Sigmoid colon (tissue), 7 donors: ENCODE results near the gene VPS35L. TPM values are rescaled to one million over a fixed set of nuclear protein-coding genes. Genes with fewer than 3 reads are reported as not detected.
"Not testable (repeated sequence)": the region's sequence is repeated elsewhere in the genome, so short reads cannot be mapped to it uniquely, and the experiment has no call there.

Source experiments
- DNase-seq: peaks from one replicate; pipeline ENCODE4 v3.0.0-alpha.2; 2019
- H3K27ac ChIP-seq, 4 donors: fragments of 200-600 bp; sonication (generic); one replicate each; pipeline ENCODE4 v1.5.1; 2016 to 2019; ENCODE audit warnings: mild to moderate bottlenecking in 1 of 4
- H3K27me3 ChIP-seq, 3 donors: fragments of 200-600 bp; sonication (generic); one replicate each; pipeline ENCODE4 v1.5.1; 2019; ENCODE audit warnings: mild to moderate bottlenecking in 1 of 3
- H3K36me3 ChIP-seq, 4 donors: fragments of 200-600 bp; sonication (generic); one replicate each; pipeline ENCODE4 v1.5.1; 2016 to 2019
- H3K4me1 ChIP-seq, 4 donors: fragments of 200-600 bp; sonication (generic); one replicate each; pipeline ENCODE4 v1.5.1; 2017 to 2019
- H3K4me3 ChIP-seq, 4 donors: fragments of 200-600 bp; sonication (generic); one replicate each; pipeline ENCODE4 v1.5.1; 2017 to 2019; ENCODE audit warnings: mild to moderate bottlenecking in 2 of 4, moderate library complexity in 1 of 4
- H3K9me3 ChIP-seq, 4 donors: fragments of 200-600 bp in 3 of 4; sonication (generic) in 3 of 4; one replicate each; pipeline versions ENCODE4 v1.5.1 to v1.6.1; 2013 to 2019
- EP300 ChIP-seq, 4 donors: sonication (generic); formaldehyde crosslinking; IDR thresholded peaks; one replicate each; pipeline ENCODE4 v1.6.1; 2017; ENCODE audit warnings: antibody characterized with exemption in 4 of 4
- POLR2A ChIP-seq, 2 donors: fragments of 450-650 bp; IDR thresholded peaks; one replicate each; pipeline ENCODE4 v1.6.1; 2016; ENCODE audit warnings: antibody characterized with exemption in 2 of 2, mild to moderate bottlenecking in 2 of 2, moderate library complexity in 2 of 2
- POLR2AphosphoS5 ChIP-seq, 4 donors: sonication (generic); formaldehyde crosslinking; IDR thresholded peaks; one replicate each; pipeline ENCODE4 v1.6.1; 2017; ENCODE audit warnings: antibody characterized with exemption in 4 of 4
- WGBS, 2 donors: extraction: QIAGEN DNeasy Blood & Tissue Kit; methylation state at CpG; one replicate each; pipeline ENCODE4 v1.1.7; 2013; 5-methylcytosine and 5-hydroxymethylcytosine counted together
- intact Hi-C: fragments of 100-400 bp; cut with DNase I; formaldehyde crosslinking; loops from one replicate; pipeline ENCODE4 v1.15.1; 2023
- polyA plus RNA-seq, 3 donors: library from polyadenylated mRNA; stranded (reverse); fragments of 200-250 nt; gene quantifications; one replicate each; pipeline ENCODE4 v1.2.3, GENCODE V29; 2013
- total RNA-seq, 4 donors: library from RNA; depleted of rRNA; stranded (reverse); fragments of >200 nt; gene quantifications; one replicate each; pipeline ENCODE4 v1.1.0, GENCODE V29; 2016
- TF ChIP-seq, protein P1 (sequence below), 4 experiments: fragments of 450-650 bp in 3 of 4; fragments of 200-600 bp in 1 of 4; IDR thresholded peaks; one replicate each; pipeline ENCODE4 v1.5.1; 2016 to 2019; ENCODE audit warnings: antibody characterized with exemption in 4 of 4, mild to moderate bottlenecking in 3 of 4, moderate library complexity in 2 of 4
- donor health status: healthy with polysubstance abuse.
- donor health status: Bipolar disorder and iron deficiency.
- donor health status: healthy.

The VPS35L gene
- total and polyA plus RNA-seq, 7 donors, result 21.6 to 53.7 (median 41.8) TPM

GRCh38 chr16:19542138-19542821, 13.2 kb upstream of the VPS35L start:
- H3K27ac ChIP-seq, result no peak overlapping the region
- no peaks in the 10 kb centered on the region for H3K27me3 ChIP-seq
- intact Hi-C loops, result no loop called here
- no peaks in the 10 kb centered on the region for H3K4me1 ChIP-seq
- H3K4me3 ChIP-seq, result no peak overlapping the region
- TF ChIP-seq POLR2AphosphoS5 (IDR thresholded peaks at IDR 0.05) (no peak), POLR2A (IDR thresholded peaks at IDR 0.05) (no peak), EP300 (IDR thresholded peaks at IDR 0.05) (no peak)
- TF ChIP-seq, protein P1, sequence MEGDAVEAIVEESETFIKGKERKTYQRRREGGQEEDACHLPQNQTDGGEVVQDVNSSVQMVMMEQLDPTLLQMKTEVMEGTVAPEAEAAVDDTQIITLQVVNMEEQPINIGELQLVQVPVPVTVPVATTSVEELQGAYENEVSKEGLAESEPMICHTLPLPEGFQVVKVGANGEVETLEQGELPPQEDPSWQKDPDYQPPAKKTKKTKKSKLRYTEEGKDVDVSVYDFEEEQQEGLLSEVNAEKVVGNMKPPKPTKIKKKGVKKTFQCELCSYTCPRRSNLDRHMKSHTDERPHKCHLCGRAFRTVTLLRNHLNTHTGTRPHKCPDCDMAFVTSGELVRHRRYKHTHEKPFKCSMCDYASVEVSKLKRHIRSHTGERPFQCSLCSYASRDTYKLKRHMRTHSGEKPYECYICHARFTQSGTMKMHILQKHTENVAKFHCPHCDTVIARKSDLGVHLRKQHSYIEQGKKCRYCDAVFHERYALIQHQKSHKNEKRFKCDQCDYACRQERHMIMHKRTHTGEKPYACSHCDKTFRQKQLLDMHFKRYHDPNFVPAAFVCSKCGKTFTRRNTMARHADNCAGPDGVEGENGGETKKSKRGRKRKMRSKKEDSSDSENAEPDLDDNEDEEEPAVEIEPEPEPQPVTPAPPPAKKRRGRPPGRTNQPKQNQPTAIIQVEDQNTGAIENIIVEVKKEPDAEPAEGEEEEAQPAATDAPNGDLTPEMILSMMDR (IDR thresholded peaks at IDR 0.05), result no peak
- 18 to 70% methylated on average over 3 of the region's 3 CpGs for WGBS, 2 donors
- peaks cover 0 to 78% (median 10%) of the 10 kb centered on the region in 4 donors for H3K36me3 ChIP-seq
- H3K9me3 ChIP-seq, result no peaks in the 10 kb centered on the region
- DNase-seq, result no peak

- 83 to 84% methylated on average over 10 of the region's 10 CpGs for WGBS, 2 donors
- intact Hi-C loops, H3K4me1 ChIP-seq, H3K27ac ChIP-seq, DNase-seq, H3K9me3 ChIP-seq, H3K27me3 ChIP-seq, H3K4me3 ChIP-seq: not testable (repeated sequence)
- H3K36me3 ChIP-seq, result peaks cover 0 to 84% (median 10%) of the 10 kb centered on the region in 4 donors
These were observed 12.1 kb upstream of the VPS35L start for GRCh38 chr16:19543278-19543996.

GRCh38 chr16:19548144-19548543, 7.4 kb upstream of the VPS35L start:
- Histone ChIP-seq H3K4me1 (no peaks in the 10 kb centered on the region), H3K9me3 (no peaks in the 10 kb centered on the region), H3K4me3 (no peak overlapping the region), H3K36me3 (peaks cover 0 to 80% (median 7%) of the 10 kb centered on the region in 4 donors), H3K27me3 (no peaks in the 10 kb centered on the region), H3K27ac (no peak overlapping the region)
- TF ChIP-seq, protein P1 (IDR thresholded peaks at IDR 0.05), result no peak
- no peak for TF ChIP-seq EP300 (IDR thresholded peaks at IDR 0.05)
- no peak for TF ChIP-seq POLR2AphosphoS5 (IDR thresholded peaks at IDR 0.05)
- TF ChIP-seq POLR2A (IDR thresholded peaks at IDR 0.05), result no peak
- intact Hi-C loops, result no loop called here
- WGBS, 2 donors, result 96% methylated on average over 3 of the region's 3 CpGs
- DNase-seq, result no peak

- intact Hi-C loops, result loop anchor here (10.0 kb wide), 1 partner anchor 165 kb away; the partner anchor contains the start of genes IQCK and KNOP1
- H3K4me1 ChIP-seq, result peaks cover 0 to 5% (median 5%) of the 10 kb centered on the region in 4 donors
- DNase-seq, result no peak
- no peaks in the 10 kb centered on the region for H3K27me3 ChIP-seq
- no peaks in the 10 kb centered on the region for H3K9me3 ChIP-seq
- no peak for TF ChIP-seq POLR2AphosphoS5 (IDR thresholded peaks at IDR 0.05)
- TF ChIP-seq, protein P1 (IDR thresholded peaks at IDR 0.05), result no peak
- TF ChIP-seq EP300 (IDR thresholded peaks at IDR 0.05), result no peak
- TF ChIP-seq POLR2A (IDR thresholded peaks at IDR 0.05), result no peak
- peaks cover 0 to 65% (median 4%) of the 10 kb centered on the region in 4 donors for H3K36me3 ChIP-seq
- no peak overlapping the region for H3K4me3 ChIP-seq
- no peak overlapping the region for H3K27ac ChIP-seq
These were observed 5.8 kb upstream of the VPS35L start for GRCh38 chr16:19549673-19550072.
